PC-3 (cell line): ENCODE results near the gene ABCC9. TPM values are rescaled to one million over a fixed set of nuclear protein-coding genes. Genes with fewer than 3 reads are reported as not detected.

Experiments
- ATAC-seq: fragments of 200-7000 bp; cut with Tn5 transposase; 2 replicates; pipeline ENCODE4 v1.9.1; 2020; ENCODE audit warnings: mild to moderate bottlenecking, moderate library complexity
- BruUV-seq: library from RNA; stranded (reverse); fragments of 400-500 nt; replicated peaks from 2 replicates; lab custom pipeline; 2021; lab: Mats Ljungman, UMichigan
- CTCF ChIA-PET: fragments of 300-600 bp; sonication (Branson Sonifier 250); formaldehyde crosslinking; loops from one replicate; lab custom pipeline; 2022; ENCODE audit warnings: antibody characterized with exemption; lab: Charles Lee
- POLR2A ChIA-PET: fragments of 300-600 bp; sonication (Branson Sonifier 250); formaldehyde crosslinking; loops from one replicate; lab custom pipeline; 2022; ENCODE audit warnings: antibody characterized with exemption; ENCODE audit not compliant: unreplicated experiment; lab: Charles Lee
- DNase-seq: peaks from one replicate; pipeline ENCODE4 v3.0.0-alpha.2; 2015
- H2AFZ ChIP-seq: fragments of 300-600 bp; sonication (generic); 2 replicates; pipeline ENCODE4 v1.6.0; 2016; ENCODE audit warnings: antibody characterized with exemption, low read length
- H3F3A ChIP-seq: fragments of 300-600 bp; sonication (generic); one replicate; pipeline ENCODE4 v1.6.0; 2017; ENCODE audit warnings: antibody characterized with exemption, low read length, control low read depth, mild to moderate bottlenecking; ENCODE audit not compliant: unreplicated experiment
- H3K27ac ChIP-seq: fragments of 300-600 bp; sonication (generic); 2 replicates; pipeline ENCODE4 v1.5.1; 2016; ENCODE audit warnings: mild to moderate bottlenecking, low read length
- H3K27me3 ChIP-seq: fragments of 300-600 bp; sonication (generic); 2 replicates; pipeline ENCODE4 v1.6.1; 2016; ENCODE audit warnings: low read length, mixed read lengths
- H3K36me3 ChIP-seq: fragments of 300-600 bp; sonication (generic); 2 replicates; pipeline ENCODE4 v1.6.1; 2016; ENCODE audit warnings: low read depth, mixed run types, low read length, mixed read lengths
- H3K4me1 ChIP-seq: fragments of 300-600 bp; sonication (generic); 2 replicates; pipeline ENCODE4 v1.5.1; 2016; ENCODE audit warnings: low read length; ENCODE audit not compliant: insufficient read depth
- H3K4me2 ChIP-seq: fragments of 300-600 bp; sonication (generic); 2 replicates; pipeline ENCODE4 v1.6.0; 2016; ENCODE audit warnings: low read length
- H3K4me3 ChIP-seq: fragments of 300-600 bp; sonication (generic); 2 replicates; pipeline ENCODE4 v1.5.1; 2016; ENCODE audit warnings: mild to moderate bottlenecking, low read length, mixed read lengths
- H3K79me2 ChIP-seq: fragments of 300-600 bp; sonication (generic); 2 replicates; pipeline ENCODE4 v1.6.1; 2017; ENCODE audit warnings: low read length, mixed read lengths
- H3K9ac ChIP-seq: fragments of 300-600 bp; sonication (generic); 2 replicates; pipeline ENCODE4 v1.6.0; 2016; ENCODE audit warnings: mild to moderate bottlenecking, low read length
- H3K9me2 ChIP-seq: fragments of 300-600 bp; sonication (generic); replicated peaks from 2 replicates; pipeline ENCODE4 v1.6.1; 2016; ENCODE audit warnings: mixed run types, low read length, mixed read lengths
- H3K9me3 ChIP-seq: fragments of 300-600 bp; sonication (generic); 2 replicates; pipeline ENCODE4 v1.6.1; 2016; ENCODE audit warnings: low read length, mixed read lengths
- H4K20me1 ChIP-seq: fragments of 300-600 bp; sonication (generic); 2 replicates; pipeline ENCODE4 v1.6.1; 2016; ENCODE audit warnings: low read length, mixed read lengths
- EZH2 ChIP-seq: fragments of 300-600 bp; sonication (generic); IDR thresholded peaks from one replicate; pipeline ENCODE4 v1.6.1; 2017; ENCODE audit warnings: antibody characterized with exemption, mild to moderate bottlenecking, low read length; ENCODE audit not compliant: unreplicated experiment
- EZH2phosphoT487 ChIP-seq: fragments of 300-600 bp; sonication (generic); IDR thresholded peaks from 2 replicates; pipeline ENCODE4 v1.6.1; 2018; ENCODE audit warnings: mild to moderate bottlenecking, antibody characterized with exemption, low read length, borderline replicate concordance
- intact Hi-C: fragments of 100-400 bp; cut with micrococcal nuclease; formaldehyde crosslinking; loops from 2 replicates; pipeline ENCODE4 v1.9.0; 2023
- total RNA-seq: library from RNA; depleted of rRNA; stranded (reverse); fragments of >200 nt; gene quantifications from 2 replicates; pipeline ENCODE4 v1.2.3, GENCODE V29; 2014
- TF ChIP-seq, protein P1 (sequence below): fragments of 300-600 bp; sonication (generic); conservative IDR thresholded peaks from 2 replicates; pipeline ENCODE4 v1.5.1; 2017; ENCODE audit warnings: antibody characterized with exemption, low read depth, mild to moderate bottlenecking, low read length

ABCC9 gene
- total RNA-seq, 1 experiment from 2014 or later: 0.33 TPM

DNA sequence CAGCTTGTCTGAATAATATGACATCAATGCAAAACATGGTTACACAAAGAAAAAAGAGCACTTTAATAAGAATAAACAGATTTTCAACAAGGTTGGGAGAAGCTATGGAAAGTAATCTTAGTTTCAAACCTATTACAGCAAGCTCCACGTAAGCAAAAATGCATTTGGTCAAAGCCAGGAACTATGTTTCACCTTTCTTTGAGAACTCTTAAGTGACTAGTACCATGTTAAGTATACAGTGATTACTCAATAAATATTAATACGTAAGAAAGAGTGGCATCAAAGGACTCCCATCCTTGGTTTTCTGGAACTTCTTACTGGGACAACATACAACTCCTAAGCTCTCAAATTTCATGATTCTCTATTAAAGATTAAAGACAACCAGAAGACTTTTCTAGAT, 80.7 kb downstream of the ABCC9 start:
- no peaks in the 10 kb centered on the region for H3K36me3 ChIP-seq
- H3K79me2 ChIP-seq: no peaks in the 10 kb centered on the region
- H3K4me2 ChIP-seq: no peak overlapping the region
- TF ChIP-seq, protein P1, sequence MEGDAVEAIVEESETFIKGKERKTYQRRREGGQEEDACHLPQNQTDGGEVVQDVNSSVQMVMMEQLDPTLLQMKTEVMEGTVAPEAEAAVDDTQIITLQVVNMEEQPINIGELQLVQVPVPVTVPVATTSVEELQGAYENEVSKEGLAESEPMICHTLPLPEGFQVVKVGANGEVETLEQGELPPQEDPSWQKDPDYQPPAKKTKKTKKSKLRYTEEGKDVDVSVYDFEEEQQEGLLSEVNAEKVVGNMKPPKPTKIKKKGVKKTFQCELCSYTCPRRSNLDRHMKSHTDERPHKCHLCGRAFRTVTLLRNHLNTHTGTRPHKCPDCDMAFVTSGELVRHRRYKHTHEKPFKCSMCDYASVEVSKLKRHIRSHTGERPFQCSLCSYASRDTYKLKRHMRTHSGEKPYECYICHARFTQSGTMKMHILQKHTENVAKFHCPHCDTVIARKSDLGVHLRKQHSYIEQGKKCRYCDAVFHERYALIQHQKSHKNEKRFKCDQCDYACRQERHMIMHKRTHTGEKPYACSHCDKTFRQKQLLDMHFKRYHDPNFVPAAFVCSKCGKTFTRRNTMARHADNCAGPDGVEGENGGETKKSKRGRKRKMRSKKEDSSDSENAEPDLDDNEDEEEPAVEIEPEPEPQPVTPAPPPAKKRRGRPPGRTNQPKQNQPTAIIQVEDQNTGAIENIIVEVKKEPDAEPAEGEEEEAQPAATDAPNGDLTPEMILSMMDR: no peak
- TF ChIP-seq EZH2 (no peak), EZH2phosphoT487 (no peak)
- H3K27ac ChIP-seq: no peak overlapping the region
- no peaks in the 10 kb centered on the region for H3K9me2 ChIP-seq
- H2AFZ ChIP-seq: no peak overlapping the region
- intact Hi-C loops: no loop called here
- no peaks in the 10 kb centered on the region for H3F3A ChIP-seq
- H3K4me3 ChIP-seq: no peak overlapping the region
- no peaks in the 10 kb centered on the region for H4K20me1 ChIP-seq
- no peaks in the 10 kb centered on the region for H3K4me1 ChIP-seq
- H3K27me3 ChIP-seq: no peaks in the 10 kb centered on the region
- ChIA-PET POLR2A (no interaction called here), CTCF (no interaction called here)
- DNase-seq: no peak
- H3K9me3 ChIP-seq: no peaks in the 10 kb centered on the region
- no peak overlapping the region for H3K9ac ChIP-seq
- ATAC-seq: no peak
- BruUV-seq: no TSS peak

DNA sequence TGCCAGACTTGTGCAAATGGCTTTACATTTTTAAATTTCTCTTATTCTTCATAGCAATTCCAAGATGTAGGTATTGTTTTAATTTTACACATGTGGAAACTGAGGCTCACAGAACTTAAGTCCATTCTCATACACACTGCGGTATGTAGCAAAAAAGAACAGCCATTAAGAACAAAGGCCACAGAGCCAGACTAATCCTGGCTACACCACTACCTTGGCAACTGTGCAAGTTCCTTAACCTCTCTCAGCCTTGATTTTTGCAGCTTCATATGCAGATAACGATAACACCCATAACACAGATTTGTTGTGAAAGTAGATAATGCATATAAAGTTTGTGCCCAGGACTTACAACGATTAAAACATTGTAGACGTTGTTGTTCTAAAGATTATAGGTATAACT, 81.1 kb downstream of the ABCC9 start:
- no peak for ATAC-seq
- ChIA-PET POLR2A (no interaction called here), CTCF (no interaction called here)
- Histone ChIP-seq H3K4me3 (no peak overlapping the region), H2AFZ (no peak overlapping the region), H3K9me3 (no peaks in the 10 kb centered on the region), H3K27me3 (no peaks in the 10 kb centered on the region), H3K9me2 (no peaks in the 10 kb centered on the region), H3F3A (no peaks in the 10 kb centered on the region), H3K4me2 (no peak overlapping the region), H3K27ac (no peak overlapping the region), H3K79me2 (no peaks in the 10 kb centered on the region), H3K36me3 (no peaks in the 10 kb centered on the region), H4K20me1 (no peaks in the 10 kb centered on the region), H3K4me1 (no peaks in the 10 kb centered on the region), H3K9ac (no peak overlapping the region)
- no TSS peak for BruUV-seq
- intact Hi-C loops: no loop called here
- TF ChIP-seq, protein P1: no peak
- TF ChIP-seq EZH2phosphoT487 (no peak), EZH2 (no peak)
- DNase-seq: no peak

DNA sequence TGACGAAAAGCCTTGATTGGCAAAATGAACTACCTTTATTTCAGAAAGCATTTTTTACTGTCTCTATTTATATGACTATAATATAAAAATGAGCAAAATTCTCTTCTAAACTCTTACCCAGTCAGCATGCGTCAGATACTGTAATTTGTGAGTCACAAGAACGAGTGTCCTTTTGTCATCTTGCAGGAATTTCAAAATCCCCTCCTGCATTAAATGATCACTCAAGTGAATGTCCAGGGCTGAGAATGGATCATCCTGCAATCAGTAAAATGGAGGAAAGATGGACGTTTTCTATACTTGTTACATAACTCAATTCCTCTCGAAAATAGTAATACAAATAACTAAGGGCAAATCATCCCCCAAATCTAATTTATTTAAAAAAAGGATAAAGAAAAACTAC, 89.0 kb downstream of the ABCC9 start:
- Histone ChIP-seq H3K9ac (no peak overlapping the region), H4K20me1 (no peaks in the 10 kb centered on the region), H3K4me1 (peaks cover 17% of the 10 kb centered on the region), H3K9me3 (no peaks in the 10 kb centered on the region), H3K79me2 (no peaks in the 10 kb centered on the region), H3K36me3 (no peaks in the 10 kb centered on the region), H3K9me2 (no peaks in the 10 kb centered on the region), H3K27me3 (no peaks in the 10 kb centered on the region), H3K4me3 (no peak overlapping the region; the same call in 1 of the 2 replicates), H3K4me2 (peak overlapping the region; percentile 71), H2AFZ (peak overlapping the region; percentile 67), H3K27ac (peak overlapping the region; percentile 71), H3F3A (no peaks in the 10 kb centered on the region)
- CTCF ChIA-PET: no interaction called here
- DNase-seq (peak; percentile 84), ATAC-seq (peak; percentile 91)
- no TSS peak for BruUV-seq
- intact Hi-C loops: loop anchor here (5.0 kb wide), 1 partner anchor 35 kb away; no protein-coding TSS in a partner anchor
- TF ChIP-seq, protein P1: no peak
- no peak for TF ChIP-seq EZH2phosphoT487
- TF ChIP-seq EZH2: no peak
- POLR2A ChIA-PET: no interaction called here
